ENCODE results near the gene TXNDC2.

TXNDC2 gene

GRCh38 chr18:9913526-9914333 is 28.0 kb downstream of the TXNDC2 start, which contains the start of gene VAPA:
VAPA (plus strand) TSS chr18:9914016; CDS start chr18:9914257, 241 bp downstream.
- DNase-seq (ENCODE audit: low read depth): peak; percentile 91

GRCh38 chr18:9914334-9914583 is 28.5 kb downstream of the TXNDC2 start:
- no peak for DNase-seq (ENCODE audit: low read depth)

- peak; percentile 46 for DNase-seq (ENCODE audit: low read depth)
Measured at GRCh38 chr18:9914584-9915290, 29.0 kb downstream of the TXNDC2 start.

GRCh38 chr18:9915291-9916076 is 29.7 kb downstream of the TXNDC2 start:
- DNase-seq (ENCODE audit: low read depth): no peak

GRCh38 chr18:9916077-9916639 is 30.4 kb downstream of the TXNDC2 start:
- peak; percentile 17 for DNase-seq (ENCODE audit: low read depth)

- no peak for DNase-seq (ENCODE audit: low read depth)
Measured at GRCh38 chr18:9916808-9917207, 31.0 kb downstream of the TXNDC2 start.

GRCh38 chr18:9918016-9918680 is 32.4 kb downstream of the TXNDC2 start:
- DNase-seq (ENCODE audit: low read depth): no peak

GRCh38 chr18:9919564-9920232 is 33.9 kb downstream of the TXNDC2 start:
- no peak for DNase-seq (ENCODE audit: low read depth)

GRCh38 chr18:9922592-9923311 is 37.0 kb downstream of the TXNDC2 start:
- DNase-seq (ENCODE audit: low read depth): no peak

GRCh38 chr18:9924371-9924943 is 38.7 kb downstream of the TXNDC2 start:
- no peak for DNase-seq (ENCODE audit: low read depth)

- peak; percentile 42 for DNase-seq (ENCODE audit: low read depth)
Measured at GRCh38 chr18:9925369-9925768, 39.6 kb downstream of the TXNDC2 start.

- DNase-seq (ENCODE audit: low read depth): no peak
Measured at GRCh38 chr18:9925795-9926194, 40.0 kb downstream of the TXNDC2 start.

- DNase-seq (ENCODE audit: low read depth): no peak
Measured at GRCh38 chr18:9926223-9926894, 40.6 kb downstream of the TXNDC2 start.

GRCh38 chr18:9926977-9927376 is 41.2 kb downstream of the TXNDC2 start:
- DNase-seq (ENCODE audit: low read depth): no peak

- DNase-seq (ENCODE audit: low read depth): no peak
Measured at GRCh38 chr18:9927392-9928063, 41.8 kb downstream of the TXNDC2 start.

GRCh38 chr18:9928646-9929259 is 43.0 kb downstream of the TXNDC2 start:
- DNase-seq (ENCODE audit: low read depth): no peak

GRCh38 chr18:9930299-9930884 is 44.6 kb downstream of the TXNDC2 start:
- DNase-seq (ENCODE audit: low read depth): no peak

GRCh38 chr18:9931146-9931545 is 45.4 kb downstream of the TXNDC2 start:
- no peak for DNase-seq (ENCODE audit: low read depth)

Data from stromal cell of bone marrow (primary cell).